ENCODE results near the gene ASTN2.

Gene ASTN2

DNA sequence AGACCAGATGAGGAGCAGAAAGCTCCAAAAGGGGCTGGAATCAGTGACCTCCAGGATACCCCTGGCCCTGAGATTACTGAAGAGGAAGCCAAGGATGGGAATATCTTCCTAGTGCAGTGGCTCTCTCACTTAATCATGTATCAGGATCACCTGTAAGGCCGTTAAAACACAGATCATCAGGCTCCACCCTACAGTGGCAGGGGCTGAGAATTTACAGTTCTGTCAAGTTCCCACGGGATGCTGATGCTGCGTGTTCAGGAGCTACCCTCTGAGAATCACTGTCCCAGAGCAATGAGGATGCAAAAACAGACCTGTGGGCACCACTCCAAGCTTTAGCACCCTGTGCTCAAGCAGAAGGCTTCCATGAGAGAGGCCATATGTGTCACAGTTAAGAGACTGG is 291.9 kb downstream of the ASTN2 start:
- Histone ChIP-seq H3K4me1 (ENCODE audit: insufficient read depth, low read length) (no peaks in the 10 kb centered on the region), H3K27ac (ENCODE audit: low read depth, low read length) (no peak overlapping the region), H3K27me3 (ENCODE audit: control insufficient read depth in 1 of 2, insufficient read depth in 2 of 2, low read length in 2 of 2) (no peaks in the 10 kb centered on the region)

DNA sequence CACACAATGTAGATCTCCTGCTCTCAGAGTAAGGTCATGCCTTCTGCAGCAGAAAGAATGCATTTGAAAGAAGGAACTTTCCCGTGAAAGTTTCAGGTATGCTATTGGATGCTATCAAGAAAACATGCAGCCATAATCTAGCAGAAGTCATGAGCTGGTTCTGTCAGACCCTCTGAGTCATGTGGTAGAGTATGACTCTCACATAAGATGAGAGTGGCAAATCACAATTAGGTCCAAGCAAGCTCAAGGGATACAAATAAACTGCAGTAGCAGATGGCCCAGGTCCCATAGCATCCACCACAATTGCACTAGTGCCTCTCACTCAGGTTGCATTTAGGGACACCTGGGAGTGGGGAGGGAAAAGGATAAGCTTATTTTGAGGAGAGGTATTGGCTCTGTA is 292.8 kb downstream of the ASTN2 start:
- H3K27me3 ChIP-seq (ENCODE audit: control insufficient read depth in 1 of 2, insufficient read depth in 2 of 2, low read length in 2 of 2): no peaks in the 10 kb centered on the region
- no peaks in the 10 kb centered on the region for H3K9me3 ChIP-seq (ENCODE audit: low read length)
- no peak overlapping the region for H3K27ac ChIP-seq (ENCODE audit: low read depth, low read length)
- H3K9ac ChIP-seq (ENCODE audit: low read length): no peak overlapping the region
- H3K4me1 ChIP-seq (ENCODE audit: insufficient read depth, low read length): no peaks in the 10 kb centered on the region
- no peak overlapping the region for H3K4me3 ChIP-seq (ENCODE audit: low read depth in 1 of 2, low read length in 2 of 2)
- no peaks in the 10 kb centered on the region for H3K36me3 ChIP-seq (ENCODE audit: insufficient read depth, low read length)

More for the DNA sequence above, 291.9 kb downstream of the ASTN2 start:
- Histone ChIP-seq H3K9me3 (ENCODE audit: low read length) (no peaks in the 10 kb centered on the region), H3K36me3 (ENCODE audit: insufficient read depth, low read length) (no peaks in the 10 kb centered on the region), H3K4me3 (ENCODE audit: low read depth in 1 of 2, low read length in 2 of 2) (no peak overlapping the region), H3K9ac (ENCODE audit: low read length) (no peak overlapping the region)

DNA sequence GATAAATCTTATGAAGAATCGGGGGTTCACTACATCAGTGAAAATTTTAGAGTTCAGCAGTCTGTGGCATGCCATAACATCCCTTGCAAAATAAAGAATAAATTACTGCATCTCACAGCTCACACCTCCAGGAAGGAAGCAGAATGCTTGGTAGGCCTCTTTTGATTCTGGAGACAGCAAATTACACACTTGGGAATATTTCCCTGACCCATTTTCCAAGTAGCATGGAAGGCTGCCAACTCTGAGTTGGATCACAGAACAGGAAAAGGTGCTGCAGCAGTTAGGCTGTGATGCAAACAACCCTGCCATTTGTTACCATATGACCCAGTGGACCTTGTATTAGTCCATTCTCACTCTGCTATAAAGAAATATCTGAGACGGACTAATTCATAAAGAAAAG is 293.5 kb downstream of the ASTN2 start:
- no peaks in the 10 kb centered on the region for H3K4me1 ChIP-seq (ENCODE audit: insufficient read depth, low read length)
- no peak overlapping the region for H3K4me3 ChIP-seq (ENCODE audit: low read depth in 1 of 2, low read length in 2 of 2)
- no peaks in the 10 kb centered on the region for H3K36me3 ChIP-seq (ENCODE audit: insufficient read depth, low read length)
- H3K9me3 ChIP-seq (ENCODE audit: low read length): no peaks in the 10 kb centered on the region
- no peaks in the 10 kb centered on the region for H3K27me3 ChIP-seq (ENCODE audit: control insufficient read depth in 1 of 2, insufficient read depth in 2 of 2, low read length in 2 of 2)
- H3K27ac ChIP-seq (ENCODE audit: low read depth, low read length): no peak overlapping the region
- no peak overlapping the region for H3K9ac ChIP-seq (ENCODE audit: low read length)

- H3K4me1 ChIP-seq (ENCODE audit: insufficient read depth, low read length): no peaks in the 10 kb centered on the region
- no peaks in the 10 kb centered on the region for H3K36me3 ChIP-seq (ENCODE audit: insufficient read depth, low read length)
- H3K27me3 ChIP-seq (ENCODE audit: control insufficient read depth in 1 of 2, insufficient read depth in 2 of 2, low read length in 2 of 2): no peaks in the 10 kb centered on the region
- H3K9me3 ChIP-seq (ENCODE audit: low read length): no peaks in the 10 kb centered on the region
- H3K27ac ChIP-seq (ENCODE audit: low read depth, low read length): no peak overlapping the region
- no peak overlapping the region for H3K9ac ChIP-seq (ENCODE audit: low read length)
- H3K4me3 ChIP-seq (ENCODE audit: low read depth in 1 of 2, low read length in 2 of 2): no peak overlapping the region
Measured at GRCh38 chr9:117120061-117120460, 294.8 kb downstream of the ASTN2 start.

GRCh38 chr9:117116084-117116483 is 298.8 kb downstream of the ASTN2 start:
- Histone ChIP-seq H3K4me1 (ENCODE audit: insufficient read depth, low read length) (no peaks in the 10 kb centered on the region), H3K4me3 (ENCODE audit: low read depth in 1 of 2, low read length in 2 of 2) (no peak overlapping the region), H3K9ac (ENCODE audit: low read length) (no peak overlapping the region), H3K9me3 (ENCODE audit: low read length) (no peaks in the 10 kb centered on the region), H3K27me3 (ENCODE audit: control insufficient read depth in 1 of 2, insufficient read depth in 2 of 2, low read length in 2 of 2) (no peaks in the 10 kb centered on the region), H3K36me3 (ENCODE audit: insufficient read depth, low read length) (no peaks in the 10 kb centered on the region), H3K27ac (ENCODE audit: low read depth, low read length) (no peak overlapping the region)

- Histone ChIP-seq H3K9ac (ENCODE audit: low read length) (no peak overlapping the region), H3K9me3 (ENCODE audit: low read length) (no peaks in the 10 kb centered on the region), H3K27ac (ENCODE audit: low read depth, low read length) (no peak overlapping the region), H3K4me1 (ENCODE audit: insufficient read depth, low read length) (no peaks in the 10 kb centered on the region), H3K4me3 (ENCODE audit: low read depth in 1 of 2, low read length in 2 of 2) (no peak overlapping the region), H3K36me3 (ENCODE audit: insufficient read depth, low read length) (no peaks in the 10 kb centered on the region), H3K27me3 (ENCODE audit: control insufficient read depth in 1 of 2, insufficient read depth in 2 of 2, low read length in 2 of 2) (no peaks in the 10 kb centered on the region)
Measured at GRCh38 chr9:117114768-117115167, 300.1 kb downstream of the ASTN2 start.

DNA sequence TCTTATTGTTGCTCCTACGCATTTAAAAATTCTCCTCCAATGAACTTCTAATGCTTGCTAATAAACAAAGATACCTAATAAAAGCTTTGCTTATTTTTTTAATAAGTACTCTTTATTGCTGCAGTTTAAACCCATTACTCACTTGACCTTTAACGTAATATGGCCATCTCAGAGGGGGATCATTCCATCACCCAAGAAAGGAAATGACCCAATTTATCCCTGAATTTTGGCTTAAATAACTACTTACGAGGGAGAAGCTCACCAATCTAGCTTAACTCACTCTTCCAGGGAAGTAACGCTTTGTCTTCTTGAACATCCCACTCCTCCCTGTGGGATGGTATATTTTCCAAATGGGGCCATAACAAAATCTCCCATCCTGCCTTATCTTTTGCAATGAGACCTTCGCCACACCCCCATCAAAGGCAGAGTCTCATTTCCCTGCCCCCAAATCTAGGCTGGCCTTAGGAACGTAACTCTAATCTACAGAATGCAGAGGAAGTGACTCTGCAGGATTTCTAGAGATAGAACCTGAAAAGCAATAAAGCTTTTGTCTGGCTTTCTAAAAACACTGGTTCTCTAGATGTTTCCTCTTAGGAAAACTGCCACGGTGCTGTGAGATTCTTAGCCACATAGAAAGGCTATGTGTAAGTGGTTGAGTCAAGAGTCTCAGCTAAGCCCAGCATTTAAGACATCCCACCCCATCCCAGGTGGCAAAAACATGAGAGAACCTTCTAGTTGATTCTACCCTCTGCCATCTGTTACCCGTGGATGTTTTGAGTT is 310.0 kb downstream of the ASTN2 start:
- Histone ChIP-seq H3K9me3 (ENCODE audit: low read length) (no peaks in the 10 kb centered on the region), H3K9ac (ENCODE audit: low read length) (no peak overlapping the region), H3K27ac (ENCODE audit: low read depth, low read length) (no peak overlapping the region), H3K27me3 (ENCODE audit: control insufficient read depth in 1 of 2, insufficient read depth in 2 of 2, low read length in 2 of 2) (peaks cover 0 to 4% of the 10 kb centered on the region in 2 donors), H3K4me1 (ENCODE audit: insufficient read depth, low read length) (no peaks in the 10 kb centered on the region), H3K4me3 (ENCODE audit: low read depth in 1 of 2, low read length in 2 of 2) (no peak overlapping the region), H3K36me3 (ENCODE audit: insufficient read depth, low read length) (no peaks in the 10 kb centered on the region)

GRCh38 chr9:117104206-117104605 is 310.7 kb downstream of the ASTN2 start:
- no peaks in the 10 kb centered on the region for H3K9me3 ChIP-seq (ENCODE audit: low read length)
- peaks cover 0 to 4% of the 10 kb centered on the region in 2 donors for H3K27me3 ChIP-seq (ENCODE audit: control insufficient read depth in 1 of 2, insufficient read depth in 2 of 2, low read length in 2 of 2)
- H3K9ac ChIP-seq (ENCODE audit: low read length): no peak overlapping the region
- no peaks in the 10 kb centered on the region for H3K4me1 ChIP-seq (ENCODE audit: insufficient read depth, low read length)
- no peak overlapping the region for H3K27ac ChIP-seq (ENCODE audit: low read depth, low read length)
- no peak overlapping the region for H3K4me3 ChIP-seq (ENCODE audit: low read depth in 1 of 2, low read length in 2 of 2)
- no peaks in the 10 kb centered on the region for H3K36me3 ChIP-seq (ENCODE audit: insufficient read depth, low read length)

DNA sequence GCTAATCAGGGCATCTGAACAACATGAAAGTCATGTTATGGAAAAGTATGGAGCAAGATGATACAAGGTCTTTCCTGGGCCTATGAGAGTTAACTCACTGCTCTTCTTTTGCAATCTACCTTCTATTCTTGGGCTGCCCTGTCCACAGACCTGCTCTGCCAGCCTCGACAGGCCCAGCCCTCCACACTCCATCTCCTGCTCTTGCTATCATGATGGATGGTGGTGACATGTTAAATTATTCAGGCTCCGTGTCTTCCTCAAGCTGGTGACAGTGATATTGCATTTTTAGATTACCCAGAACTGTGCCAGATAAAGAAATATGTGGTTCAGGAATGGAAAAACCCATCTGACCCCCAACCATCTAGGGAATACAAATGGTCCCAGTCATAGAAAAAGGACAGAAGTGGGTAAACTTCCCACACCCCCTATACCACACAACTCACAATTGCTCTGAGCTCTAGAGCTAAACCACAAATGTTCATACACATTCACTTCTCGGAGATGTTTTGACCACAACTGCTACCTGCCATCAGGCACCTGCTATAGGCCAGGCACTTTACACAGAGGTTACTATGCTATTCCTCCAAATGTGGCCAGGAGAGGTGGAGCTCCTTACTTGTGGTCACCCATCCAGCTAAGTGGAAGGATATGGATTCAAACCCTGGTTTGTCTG is 311.3 kb downstream of the ASTN2 start:
- no peaks in the 10 kb centered on the region for H3K36me3 ChIP-seq (ENCODE audit: insufficient read depth, low read length)
- no peaks in the 10 kb centered on the region for H3K4me1 ChIP-seq (ENCODE audit: insufficient read depth, low read length)
- peaks cover 0 to 4% of the 10 kb centered on the region in 2 donors for H3K27me3 ChIP-seq (ENCODE audit: control insufficient read depth in 1 of 2, insufficient read depth in 2 of 2, low read length in 2 of 2)
- H3K27ac ChIP-seq (ENCODE audit: low read depth, low read length): no peak overlapping the region
- H3K9me3 ChIP-seq (ENCODE audit: low read length): no peaks in the 10 kb centered on the region
- no peak overlapping the region for H3K9ac ChIP-seq (ENCODE audit: low read length)
- H3K4me3 ChIP-seq (ENCODE audit: low read depth in 1 of 2, low read length in 2 of 2): no peak overlapping the region

DNA sequence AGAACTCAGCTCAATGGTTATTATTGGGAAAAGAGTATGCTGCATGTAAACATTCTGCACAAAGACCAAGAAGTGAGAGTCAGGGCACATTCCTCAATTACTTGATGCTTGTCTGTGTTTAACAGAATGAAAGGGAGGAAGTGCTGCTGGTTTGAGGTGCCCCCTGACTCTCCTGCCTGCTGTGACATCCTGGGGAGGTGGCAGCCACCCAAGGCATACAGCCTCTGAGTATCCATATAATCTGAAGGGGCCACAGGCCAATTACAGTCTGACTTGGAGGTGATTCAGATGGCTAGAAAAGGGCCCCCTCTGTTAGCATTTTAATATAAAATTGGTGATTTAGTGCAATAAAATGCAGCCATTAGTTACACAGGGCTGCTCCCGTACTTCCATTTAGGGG is 313.8 kb downstream of the ASTN2 start:
- H3K4me3 ChIP-seq (ENCODE audit: low read depth in 1 of 2, low read length in 2 of 2): no peak overlapping the region
- H3K27me3 ChIP-seq (ENCODE audit: control insufficient read depth in 1 of 2, insufficient read depth in 2 of 2, low read length in 2 of 2): peaks cover 0 to 3% of the 10 kb centered on the region in 2 donors
- H3K9ac ChIP-seq (ENCODE audit: low read length): no peak overlapping the region
- H3K27ac ChIP-seq (ENCODE audit: low read depth, low read length): no peak overlapping the region
- no peaks in the 10 kb centered on the region for H3K36me3 ChIP-seq (ENCODE audit: insufficient read depth, low read length)
- H3K4me1 ChIP-seq (ENCODE audit: insufficient read depth, low read length): no peaks in the 10 kb centered on the region
- no peaks in the 10 kb centered on the region for H3K9me3 ChIP-seq (ENCODE audit: low read length)

DNA sequence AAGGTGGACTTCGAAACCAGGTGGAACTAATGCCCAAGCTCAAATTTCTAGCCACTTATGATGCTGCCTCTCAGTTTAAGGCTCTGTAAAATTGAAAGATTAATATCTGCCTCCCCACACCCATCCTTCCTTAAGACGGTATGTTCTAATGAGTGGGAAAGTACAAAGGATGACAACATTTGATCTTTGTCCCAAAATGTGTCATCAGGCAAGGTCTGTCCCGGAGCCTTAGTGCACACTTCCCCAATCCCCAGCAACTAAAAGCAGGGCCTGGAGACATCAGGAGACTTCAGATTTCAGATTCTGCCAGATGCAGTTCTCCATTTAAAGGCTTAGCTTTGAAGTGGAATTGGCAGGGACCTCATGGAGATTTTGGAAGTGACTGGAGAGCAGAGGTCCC is 316.5 kb downstream of the ASTN2 start:
- Histone ChIP-seq H3K9me3 (ENCODE audit: low read length) (no peaks in the 10 kb centered on the region), H3K27me3 (ENCODE audit: control insufficient read depth in 1 of 2, insufficient read depth in 2 of 2, low read length in 2 of 2) (no peaks in the 10 kb centered on the region), H3K9ac (ENCODE audit: low read length) (no peak overlapping the region), H3K4me3 (ENCODE audit: low read depth in 1 of 2, low read length in 2 of 2) (no peak overlapping the region), H3K27ac (ENCODE audit: low read depth, low read length) (no peak overlapping the region), H3K4me1 (ENCODE audit: insufficient read depth, low read length) (peaks cover 13% of the 10 kb centered on the region), H3K36me3 (ENCODE audit: insufficient read depth, low read length) (no peaks in the 10 kb centered on the region)

GRCh38 chr9:117097761-117098160 is 317.1 kb downstream of the ASTN2 start:
- H3K4me1 ChIP-seq (ENCODE audit: insufficient read depth, low read length): peaks cover 13% of the 10 kb centered on the region
- no peak overlapping the region for H3K9ac ChIP-seq (ENCODE audit: low read length)
- H3K36me3 ChIP-seq (ENCODE audit: insufficient read depth, low read length): no peaks in the 10 kb centered on the region
- no peak overlapping the region for H3K27ac ChIP-seq (ENCODE audit: low read depth, low read length)
- no peaks in the 10 kb centered on the region for H3K9me3 ChIP-seq (ENCODE audit: low read length)
- no peak overlapping the region for H3K4me3 ChIP-seq (ENCODE audit: low read depth in 1 of 2, low read length in 2 of 2)
- H3K27me3 ChIP-seq (ENCODE audit: control insufficient read depth in 1 of 2, insufficient read depth in 2 of 2, low read length in 2 of 2): no peaks in the 10 kb centered on the region

All from muscle layer of colon (tissue), 2 donors.